GM18505 (cell line): Measurements from ENCODE around the gene RALB.
"Not testable (repeated sequence)": the region's sequence is repeated elsewhere in the genome, so short reads cannot be mapped to it uniquely, and the experiment has no call there.

Experiments used
- ATAC-seq: cut with Tn5 transposase; IDR thresholded peaks from one replicate; pipeline ENCODE4 v1.9.1; 2021; ENCODE audit not compliant: unreplicated experiment
- POLR2A ChIP-seq: IDR thresholded peaks from 4 replicates; pipeline ENCODE4 v1.6.1; 2011; ENCODE audit warnings: borderline replicate concordance; ENCODE audit not compliant: insufficient read depth, insufficient read length; ENCODE audit errors: extremely low read depth

RALB gene

GRCh38 chr2:120308038-120308910, 55.6 kb downstream of the RALB start:
- no peak for ATAC-seq
- TF ChIP-seq POLR2A = no peak

- ATAC-seq = peak; percentile 62
Observed at GRCh38 chr2:120310136-120310535, 57.5 kb downstream of the RALB start.

GRCh38 chr2:120310841-120311240, 58.2 kb downstream of the RALB start:
- not testable (repeated sequence) for ATAC-seq

More at GRCh38 chr2:120310136-120310535, 57.5 kb downstream of the RALB start:
- TF ChIP-seq POLR2A = no peak

GRCh38 chr2:120312076-120312475, 59.4 kb downstream of the RALB start:
- TF ChIP-seq POLR2A = no peak
- ATAC-seq = no peak

GRCh38 chr2:120312860-120313694, 60.4 kb downstream of the RALB start:
- TF ChIP-seq POLR2A = no peak
- ATAC-seq = no peak

- no peak for TF ChIP-seq POLR2A
- ATAC-seq = no peak
Observed at GRCh38 chr2:120313695-120314615, 61.3 kb downstream of the RALB start.

- no peak for TF ChIP-seq POLR2A
- no peak for ATAC-seq
Observed at GRCh38 chr2:120314690-120315366, 62.2 kb downstream of the RALB start.

GRCh38 chr2:120315367-120316033, 62.8 kb downstream of the RALB start:
- TF ChIP-seq POLR2A = no peak

GRCh38 chr2:120316071-120316470, 63.4 kb downstream of the RALB start:
- no peak for ATAC-seq
- no peak for TF ChIP-seq POLR2A

More at GRCh38 chr2:120315367-120316033, 62.8 kb downstream of the RALB start:
- ATAC-seq = no peak

GRCh38 chr2:120316528-120317179, 64.0 kb downstream of the RALB start:
- TF ChIP-seq POLR2A = no peak
- no peak for ATAC-seq

- no peak for ATAC-seq
Observed at GRCh38 chr2:120317180-120317533, 64.5 kb downstream of the RALB start.

More at GRCh38 chr2:120317180-120317533, 64.5 kb downstream of the RALB start:
- TF ChIP-seq POLR2A = no peak
